22Rv1 (cell line): Measurements from ENCODE around the gene ZNF783.
A peak's percentile ranks its signal among the peaks of the same experiment; 100 is the strongest.

Source experiments
- H3K27ac ChIP-seq: fragments of 450-650 bp; 2 replicates; pipeline ENCODE4 v1.5.1; 2017
- CTCF ChIP-seq: fragments of 450-650 bp; IDR thresholded peaks from 2 replicates; pipeline ENCODE4 v1.5.1; 2017; ENCODE audit warnings: mild to moderate bottlenecking
- ZFX ChIP-seq: fragments of 450-650 bp; IDR thresholded peaks from 2 replicates; pipeline ENCODE4 v1.6.1; 2017; ENCODE audit warnings: antibody characterized with exemption, borderline replicate concordance

The ZNF783 gene

GRCh38 chr7:149321978-149322541, 60.1 kb downstream of the ZNF783 start:
- H3K27ac ChIP-seq: no peak overlapping the region
- TF ChIP-seq ZFX (no peak), CTCF (no peak)

GRCh38 chr7:149322737-149323136, 60.7 kb downstream of the ZNF783 start:
- no peak overlapping the region for H3K27ac ChIP-seq
- TF ChIP-seq ZFX (no peak), CTCF (no peak)

- H3K27ac ChIP-seq: no peak overlapping the region
- TF ChIP-seq CTCF: no peak
- no peak for TF ChIP-seq ZFX
Measured at GRCh38 chr7:149325248-149325647, 63.3 kb downstream of the ZNF783 start.

- TF ChIP-seq CTCF (no peak), ZFX (no peak)
- H3K27ac ChIP-seq: no peak overlapping the region
Measured at GRCh38 chr7:149329265-149329664, 67.3 kb downstream of the ZNF783 start.

GRCh38 chr7:149329766-149330334, 67.9 kb downstream of the ZNF783 start:
- H3K27ac ChIP-seq: no peak overlapping the region
- no peak for TF ChIP-seq ZFX
- TF ChIP-seq CTCF: no peak

GRCh38 chr7:149330914-149331567, 69.0 kb downstream of the ZNF783 start:
- H3K27ac ChIP-seq: no peak overlapping the region
- TF ChIP-seq CTCF (no peak), ZFX (no peak)

GRCh38 chr7:149332602-149333320, 70.8 kb downstream of the ZNF783 start:
- peak overlapping the region; percentile 35 for H3K27ac ChIP-seq
